Breast epithelium (tissue), 4 donors: ENCODE measurements around the gene ITGB2. TPM values are rescaled to one million over a fixed set of nuclear protein-coding genes. Genes with fewer than 3 reads are reported as not detected.

Source experiments
- DNase-seq, 2 donors: peaks; one replicate each; pipeline ENCODE4 v3.0.0-alpha.2; 2019; ENCODE audit warnings: low spot score in 2 of 2
- H3K27ac ChIP-seq, 2 donors: fragments of 200-600 bp; sonication (generic) in 1 of 2; one replicate each; pipeline ENCODE4 v1.5.1; 2016 to 2019; ENCODE audit warnings: mild to moderate bottlenecking in 1 of 2
- H3K27me3 ChIP-seq, 2 donors: fragments of 200-600 bp; sonication (generic) in 1 of 2; one replicate each; pipeline versions ENCODE4 v1.5.1 to v1.6.0; 2017 to 2019; ENCODE audit warnings: control low read depth in 1 of 2, mild to moderate bottlenecking in 1 of 2
- H3K36me3 ChIP-seq: fragments of 200-600 bp; one replicate; pipeline ENCODE4 v1.5.1; 2019
- H3K4me1 ChIP-seq, 2 donors: fragments of 200-600 bp; sonication (generic); one replicate each; pipeline ENCODE4 v1.5.1; 2016 to 2019; ENCODE audit warnings: control low read depth in 1 of 2
- H3K4me3 ChIP-seq, 3 donors: fragments of 200-600 bp; sonication (generic); 1 replicate in 2 of 3; 2 replicates in 1 of 3; pipeline ENCODE4 v1.5.1; 2016 to 2019; ENCODE audit warnings: mild to moderate bottlenecking in 3 of 3, moderate library complexity in 2 of 3
- H3K9me3 ChIP-seq, 2 donors: fragments of 200-600 bp; sonication (generic) in 1 of 2; one replicate each; pipeline ENCODE4 v1.5.1; 2016 to 2019; ENCODE audit warnings: control low read depth in 1 of 2
- POLR2A ChIP-seq: fragments of 450-650 bp; IDR thresholded peaks from one replicate; pipeline ENCODE4 v1.6.1; 2016; ENCODE audit warnings: antibody characterized with exemption, mild to moderate bottlenecking, moderate library complexity
- POLR2AphosphoS5 ChIP-seq, 3 donors: sonication (generic); formaldehyde crosslinking; IDR thresholded peaks; one replicate each; pipeline ENCODE4 v1.6.1; 2017; ENCODE audit warnings: antibody characterized with exemption in 3 of 3
- intact Hi-C: fragments of 100-400 bp; cut with DNase I; formaldehyde crosslinking; loops from one replicate; pipeline ENCODE4 v1.15.1; 2023; ENCODE audit warnings: low total_unique reads
- total RNA-seq, 3 donors: library from RNA; depleted of rRNA; stranded (reverse); fragments of >200 nt; gene quantifications; one replicate each; pipeline ENCODE4 v1.1.0, GENCODE V29; 2016
- TF ChIP-seq, protein P1 (sequence below), 3 donors: fragments of 450-650 bp; IDR thresholded peaks; one replicate each; pipeline ENCODE4 v1.5.1; 2016 to 2017; ENCODE audit warnings: antibody characterized with exemption in 3 of 3, mild to moderate bottlenecking in 3 of 3, moderate library complexity in 3 of 3

Gene ITGB2
- total RNA-seq, 3 donors from 2014 or later: 19.7 to 242 (median 92.8) TPM

DNA sequence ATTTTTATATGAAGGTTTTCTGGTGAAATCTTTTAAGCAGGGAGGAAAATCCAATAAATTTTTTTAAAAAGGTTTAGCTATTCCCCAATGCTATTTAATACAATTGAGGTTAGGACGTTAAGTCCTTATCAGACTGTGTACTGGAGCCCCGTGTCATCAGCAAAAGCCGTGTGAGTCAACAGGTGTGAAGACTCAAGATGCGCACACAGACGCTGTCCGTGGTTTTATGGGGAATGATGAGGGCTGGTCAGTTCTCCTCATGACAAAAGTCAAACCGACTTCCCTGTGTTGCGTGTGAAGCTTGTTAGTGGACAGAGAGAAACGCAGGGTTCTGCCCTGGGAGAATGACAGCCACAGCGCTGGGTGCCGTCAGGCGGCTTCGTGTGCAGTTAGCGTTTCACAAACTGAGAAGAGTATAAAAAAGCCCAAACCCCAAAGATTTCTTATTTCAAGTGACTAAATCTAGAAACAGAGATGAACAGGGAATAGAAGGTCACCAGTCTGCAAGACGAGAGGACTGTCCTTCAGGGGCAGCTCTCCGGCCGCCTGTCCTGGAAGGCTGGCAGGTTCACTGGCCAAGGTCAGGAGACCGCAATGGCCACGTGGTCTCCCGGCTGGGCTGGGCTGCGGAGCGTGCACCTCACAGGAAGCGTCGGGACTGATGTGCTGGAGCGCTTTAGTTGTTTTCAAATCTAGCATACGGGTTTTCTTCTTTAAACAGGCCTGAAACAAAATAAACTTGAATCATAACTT, 69.6 kb downstream of the ITGB2 start:
- intact Hi-C loops: no loop called here
- no peak for TF ChIP-seq POLR2AphosphoS5 (IDR thresholded peaks at IDR 0.05)
- TF ChIP-seq POLR2A: no peak
- TF ChIP-seq, protein P1, sequence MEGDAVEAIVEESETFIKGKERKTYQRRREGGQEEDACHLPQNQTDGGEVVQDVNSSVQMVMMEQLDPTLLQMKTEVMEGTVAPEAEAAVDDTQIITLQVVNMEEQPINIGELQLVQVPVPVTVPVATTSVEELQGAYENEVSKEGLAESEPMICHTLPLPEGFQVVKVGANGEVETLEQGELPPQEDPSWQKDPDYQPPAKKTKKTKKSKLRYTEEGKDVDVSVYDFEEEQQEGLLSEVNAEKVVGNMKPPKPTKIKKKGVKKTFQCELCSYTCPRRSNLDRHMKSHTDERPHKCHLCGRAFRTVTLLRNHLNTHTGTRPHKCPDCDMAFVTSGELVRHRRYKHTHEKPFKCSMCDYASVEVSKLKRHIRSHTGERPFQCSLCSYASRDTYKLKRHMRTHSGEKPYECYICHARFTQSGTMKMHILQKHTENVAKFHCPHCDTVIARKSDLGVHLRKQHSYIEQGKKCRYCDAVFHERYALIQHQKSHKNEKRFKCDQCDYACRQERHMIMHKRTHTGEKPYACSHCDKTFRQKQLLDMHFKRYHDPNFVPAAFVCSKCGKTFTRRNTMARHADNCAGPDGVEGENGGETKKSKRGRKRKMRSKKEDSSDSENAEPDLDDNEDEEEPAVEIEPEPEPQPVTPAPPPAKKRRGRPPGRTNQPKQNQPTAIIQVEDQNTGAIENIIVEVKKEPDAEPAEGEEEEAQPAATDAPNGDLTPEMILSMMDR (IDR thresholded peaks at IDR 0.05): no peak
- Histone ChIP-seq H3K4me1 (peaks cover 2 to 9% of the 10 kb centered on the region in 2 donors), H3K9me3 (no peaks in the 10 kb centered on the region), H3K4me3 (no peak overlapping the region), H3K36me3 (peaks cover 17% of the 10 kb centered on the region), H3K27me3 (no peaks in the 10 kb centered on the region), H3K27ac (no peak overlapping the region)
- peak in 1 of 2 donors; percentile 25 for DNase-seq

DNA sequence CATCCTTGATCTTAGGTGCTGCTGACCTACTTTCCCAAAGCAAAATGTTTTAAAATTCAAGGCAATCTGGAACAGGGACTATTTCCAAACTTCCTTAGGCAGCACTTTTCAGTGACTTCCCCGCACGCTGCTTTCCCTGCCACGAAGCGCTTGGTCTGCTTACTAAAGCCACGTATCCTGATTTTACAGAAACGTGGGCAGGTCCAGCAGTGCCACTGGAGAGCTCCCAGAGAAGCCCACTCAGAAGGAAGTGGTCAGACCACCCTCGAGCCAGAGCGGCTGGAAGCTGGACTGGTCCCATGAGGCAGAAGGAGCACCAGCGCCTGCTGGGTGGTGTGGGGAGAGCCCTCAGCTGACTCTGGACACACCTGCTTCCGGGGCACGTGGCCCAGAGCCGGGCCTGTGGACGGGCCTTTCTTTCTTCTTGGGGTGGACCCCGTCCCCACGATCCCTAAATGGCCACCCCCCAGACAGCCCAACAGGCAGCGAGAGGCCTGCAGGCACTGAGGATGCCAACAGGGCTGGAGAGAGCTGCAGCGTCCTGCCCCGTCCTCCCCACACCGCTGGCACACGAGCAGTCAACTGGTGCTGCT, 70.4 kb downstream of the ITGB2 start:
- Histone ChIP-seq H3K27me3 (no peaks in the 10 kb centered on the region), H3K4me3 (no peak overlapping the region), H3K36me3 (peaks cover 10% of the 10 kb centered on the region), H3K27ac (no peak overlapping the region), H3K4me1 (peaks cover 9% of the 10 kb centered on the region in 2 donors), H3K9me3 (no peaks in the 10 kb centered on the region)
- peak in 1 of 2 donors; percentile 39 for DNase-seq
- TF ChIP-seq POLR2AphosphoS5 (IDR thresholded peaks at IDR 0.05) (no peak), POLR2A (no peak)
- TF ChIP-seq, protein P1 (IDR thresholded peaks at IDR 0.05): no peak
- intact Hi-C loops: no loop called here

DNA sequence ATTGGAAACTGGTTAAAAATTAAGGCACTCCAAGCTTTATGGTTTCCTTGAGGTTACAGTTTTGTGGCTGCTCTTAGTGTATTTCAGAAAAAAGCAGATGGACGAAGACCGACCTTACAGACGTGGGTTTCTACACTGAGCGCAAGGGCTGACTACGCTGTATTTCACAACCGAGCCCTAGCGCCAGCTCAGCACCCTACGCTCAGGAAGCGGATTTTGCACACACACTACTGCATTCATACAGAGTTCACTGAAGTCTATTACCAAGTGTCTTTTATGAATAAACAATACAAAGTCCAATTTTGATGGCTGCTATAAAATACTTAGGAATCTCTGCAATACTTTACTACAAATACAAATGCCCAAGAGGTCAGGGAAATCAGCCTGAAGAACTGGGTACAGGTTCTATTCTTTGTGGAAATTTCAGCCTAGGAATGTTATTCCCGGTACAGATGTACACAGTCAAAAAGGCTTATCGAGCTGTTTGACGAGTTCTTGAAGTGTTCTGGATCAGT, 71.0 kb downstream of the ITGB2 start:
- H3K4me1 ChIP-seq: peaks cover 9% of the 10 kb centered on the region in 2 donors
- TF ChIP-seq, protein P1 (IDR thresholded peaks at IDR 0.05): no peak
- TF ChIP-seq POLR2A (no peak), POLR2AphosphoS5 (IDR thresholded peaks at IDR 0.05) (no peak)
- H3K27me3 ChIP-seq: no peaks in the 10 kb centered on the region
- H3K9me3 ChIP-seq: no peaks in the 10 kb centered on the region
- H3K27ac ChIP-seq: no peak overlapping the region
- H3K4me3 ChIP-seq: no peak overlapping the region
- no peak for DNase-seq
- H3K36me3 ChIP-seq: peaks cover 10% of the 10 kb centered on the region
- intact Hi-C loops: no loop called here

DNA sequence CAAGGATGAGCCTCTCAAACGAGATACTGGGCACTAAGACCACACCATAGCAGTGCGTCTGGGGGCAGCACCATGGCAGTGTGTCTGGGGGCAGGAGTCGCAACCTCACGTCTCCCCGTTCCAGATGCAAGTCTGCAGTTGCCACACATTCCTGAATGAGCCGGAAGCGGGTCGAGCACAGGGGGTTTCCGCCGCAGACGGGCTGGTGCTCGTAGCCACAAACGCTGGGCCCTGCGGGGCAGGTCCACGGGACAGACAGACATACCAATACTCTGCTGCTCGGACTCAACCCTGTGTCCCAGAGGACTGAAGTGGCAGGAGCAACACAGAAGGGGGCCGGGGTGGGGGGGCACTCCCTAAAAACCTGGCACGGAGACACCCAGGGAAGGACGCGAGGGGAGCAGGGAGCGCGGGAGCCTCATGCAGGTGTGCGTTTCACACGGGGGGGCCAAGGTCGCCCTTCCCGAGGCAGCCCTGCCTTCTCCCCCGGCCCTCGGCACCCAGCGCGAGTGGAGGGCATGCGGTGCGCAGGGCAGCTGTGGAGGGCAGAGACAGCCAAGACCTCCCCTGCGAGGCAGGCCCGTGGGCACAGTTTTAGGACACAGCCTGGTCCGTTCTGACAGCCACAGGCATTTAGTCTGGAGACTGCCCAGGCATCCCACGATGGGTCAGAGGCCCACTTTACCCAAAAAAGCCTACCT, 71.7 kb downstream of the ITGB2 start:
- Histone ChIP-seq H3K9me3 (no peaks in the 10 kb centered on the region), H3K27ac (no peak overlapping the region), H3K4me1 (peaks cover 9% of the 10 kb centered on the region in 2 donors), H3K4me3 (no peak overlapping the region), H3K36me3 (peaks cover 10% of the 10 kb centered on the region), H3K27me3 (no peaks in the 10 kb centered on the region)
- TF ChIP-seq POLR2AphosphoS5 (IDR thresholded peaks at IDR 0.05): no peak
- TF ChIP-seq, protein P1 (IDR thresholded peaks at IDR 0.05): no peak
- TF ChIP-seq POLR2A: no peak
- intact Hi-C loops: no loop called here
- DNase-seq: peak in 1 of 2 donors; percentile 46
